NCI-H1694 (cell line): ENCODE data around the gene TIGIT.

Experiments
- DNase-seq: peaks from one replicate; lab custom pipeline; 2025; lab: John Stamatoyannopoulos, UW

TIGIT gene

GRCh38 chr3:114310695-114311094 lies 16.9 kb downstream of the TIGIT start:
- no peak for DNase-seq

GRCh38 chr3:114313426-114313825 lies 19.6 kb downstream of the TIGIT start:
- no peak for DNase-seq

- DNase-seq: no peak
Observed at GRCh38 chr3:114314282-114314681, 20.5 kb downstream of the TIGIT start.

- DNase-seq: no peak
Observed at GRCh38 chr3:114318295-114318694, 24.5 kb downstream of the TIGIT start.

GRCh38 chr3:114319453-114319852 lies 25.6 kb downstream of the TIGIT start:
- no peak for DNase-seq

GRCh38 chr3:114320246-114320645 lies 26.4 kb downstream of the TIGIT start:
- no peak for DNase-seq

GRCh38 chr3:114323546-114324254 lies 29.9 kb downstream of the TIGIT start:
- no peak for DNase-seq

- no peak for DNase-seq
Observed at GRCh38 chr3:114327665-114328064, 33.8 kb downstream of the TIGIT start.

GRCh38 chr3:114328345-114328744 lies 34.5 kb downstream of the TIGIT start:
- no peak for DNase-seq

GRCh38 chr3:114329823-114330222 lies 36.0 kb downstream of the TIGIT start:
- DNase-seq: no peak

GRCh38 chr3:114331007-114331406 lies 37.2 kb downstream of the TIGIT start:
- DNase-seq: no peak

GRCh38 chr3:114331710-114332109 lies 37.9 kb downstream of the TIGIT start:
- no peak for DNase-seq

- no peak for DNase-seq
Observed at GRCh38 chr3:114332342-114333179, 38.7 kb downstream of the TIGIT start.

- no peak for DNase-seq
Observed at GRCh38 chr3:114333180-114333922, 39.5 kb downstream of the TIGIT start.

- no peak for DNase-seq
Observed at GRCh38 chr3:114333923-114334240, 40.1 kb downstream of the TIGIT start.

- no peak for DNase-seq
Observed at GRCh38 chr3:114336122-114336697, 42.4 kb downstream of the TIGIT start.

- DNase-seq: no peak
Observed at GRCh38 chr3:114336857-114337256, 43.0 kb downstream of the TIGIT start.

- no peak for DNase-seq
Observed at GRCh38 chr3:114338651-114339357, 45.0 kb downstream of the TIGIT start.

GRCh38 chr3:114344492-114344891 lies 50.7 kb downstream of the TIGIT start:
- no peak for DNase-seq

GRCh38 chr3:114350271-114350670 lies 56.4 kb downstream of the TIGIT start:
- no peak for DNase-seq

- DNase-seq: no peak
Observed at GRCh38 chr3:114350690-114351089, 56.9 kb downstream of the TIGIT start.
